Tibial nerve (tissue), 4 donors: ENCODE data around the gene MRGPRD. TPM values are rescaled to one million over a fixed set of nuclear protein-coding genes. Genes with fewer than 3 reads are reported as not detected.

ENCODE experiments used
- DNase-seq, 2 donors: peaks; one replicate each; pipeline ENCODE4 v3.0.0-alpha.2; 2019; ENCODE audit warnings: low spot score in 2 of 2
- H3K27ac ChIP-seq, 4 donors: fragments of 200-600 bp; sonication (generic) in 3 of 4; one replicate each; pipeline ENCODE4 v1.5.1; 2017 to 2019; ENCODE audit warnings: mild to moderate bottlenecking in 1 of 4
- H3K27me3 ChIP-seq, 2 donors: fragments of 200-600 bp; sonication (generic) in 1 of 2; one replicate each; pipeline versions ENCODE4 v1.5.1 to v1.6.0; 2017 to 2019
- H3K36me3 ChIP-seq, 3 donors: fragments of 200-600 bp; sonication (generic); one replicate each; pipeline ENCODE4 v1.5.1; 2018 to 2019
- H3K4me1 ChIP-seq, 4 donors: fragments of 200-600 bp; sonication (generic) in 3 of 4; one replicate each; pipeline ENCODE4 v1.5.1; 2017 to 2019
- H3K4me3 ChIP-seq, 4 donors: fragments of 200-600 bp; sonication (generic) in 3 of 4; one replicate each; pipeline ENCODE4 v1.5.1; 2017 to 2019; ENCODE audit warnings: mild to moderate bottlenecking in 1 of 4, moderate library complexity in 1 of 4
- H3K9me3 ChIP-seq, 4 donors: fragments of 200-600 bp; sonication (generic) in 3 of 4; one replicate each; pipeline ENCODE4 v1.5.1; 2017 to 2019
- EP300 ChIP-seq, 2 donors: sonication (generic); formaldehyde crosslinking; IDR thresholded peaks; one replicate each; pipeline ENCODE4 v1.6.1; 2017; ENCODE audit warnings: antibody characterized with exemption in 2 of 2, mild to moderate bottlenecking in 1 of 2
- POLR2A ChIP-seq, 2 donors: fragments of 450-650 bp; IDR thresholded peaks; one replicate each; pipeline ENCODE4 v1.6.1; 2017; ENCODE audit warnings: antibody characterized with exemption in 2 of 2, mild to moderate bottlenecking in 2 of 2, moderate library complexity in 2 of 2
- WGBS, 2 donors: methylation state at CpG; one replicate each; pipeline ENCODE4 v1.1.5; 2018; 5-methylcytosine and 5-hydroxymethylcytosine counted together
- total RNA-seq, 4 donors: library from RNA; depleted of rRNA; stranded (reverse); fragments of >200 nt; gene quantifications; one replicate each; pipeline ENCODE4 v1.1.0, GENCODE V29; 2016
- TF ChIP-seq, protein P1 (sequence below), 5 experiments: fragments of 200-600 bp in 3 of 5; fragments of 450-650 bp in 2 of 5; sonication (generic) in 3 of 5; IDR thresholded peaks; one replicate each; pipeline ENCODE4 v1.5.1; 2016 to 2019; ENCODE audit warnings: antibody characterized with exemption in 5 of 5, mild to moderate bottlenecking in 3 of 5, moderate library complexity in 2 of 5

MRGPRD gene
- total RNA-seq, 4 donors from 2014 or later = not detected

DNA sequence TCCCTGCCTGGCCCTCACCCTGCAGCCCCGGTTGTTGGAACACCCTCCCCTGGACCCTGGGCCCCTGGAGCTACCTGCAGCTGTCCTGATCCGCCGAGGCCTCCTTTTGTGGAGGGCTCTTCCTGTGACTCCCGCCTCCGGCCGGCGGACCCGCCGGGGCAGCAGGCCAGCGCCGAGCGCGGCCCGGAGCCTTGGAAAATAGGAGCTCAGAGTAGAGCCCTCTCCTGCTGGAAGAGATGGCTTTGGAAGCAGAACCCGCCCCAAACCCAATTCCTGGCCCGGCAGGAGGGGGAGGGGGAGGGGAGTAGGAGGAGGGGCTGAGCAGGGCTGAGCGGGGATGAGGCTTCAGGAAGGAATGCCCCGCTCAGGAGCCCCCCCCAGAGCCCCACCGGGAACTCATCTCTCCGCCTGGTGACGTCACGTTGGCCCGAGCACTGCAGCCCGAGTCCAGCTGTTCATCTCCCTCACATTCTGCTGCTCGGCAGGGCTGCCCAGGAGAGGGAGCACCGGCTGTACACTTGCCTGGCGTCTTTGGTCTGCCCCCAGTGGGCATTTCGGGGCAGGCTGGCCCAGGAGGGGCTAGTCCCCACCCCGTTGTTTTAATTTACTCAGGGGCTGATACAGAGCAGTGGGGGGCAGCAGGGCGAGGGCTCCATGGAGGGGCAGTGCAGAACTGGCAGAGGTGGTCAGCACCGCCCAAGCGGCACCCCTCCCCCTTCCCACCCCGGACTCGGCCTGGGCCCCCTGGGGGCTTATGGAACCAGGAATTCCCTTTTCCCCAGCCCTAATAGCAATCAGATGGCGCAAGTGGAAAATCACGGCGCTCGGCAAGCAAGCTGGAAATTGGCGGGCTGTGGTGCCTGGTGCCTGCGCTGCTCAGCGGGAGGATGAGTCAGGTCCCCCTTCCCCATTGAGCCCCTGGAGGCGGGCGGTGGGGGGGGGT, 32.5 kb upstream of the MRGPRD start, which contains the start of gene MRGPRF:
Gene MRGPRF, minus strand, starts transcription at position 238 of the 943 bp plus-strand sequence. CDS start 3,345 bp downstream, outside the sequence.
- peak in 1 of 2 donors; percentile 46 for TF ChIP-seq POLR2A (IDR thresholded peaks at IDR 0.05)
- TF ChIP-seq EP300 (IDR thresholded peaks at IDR 0.05) = peak in 1 of 2 donors; percentile 61
- TF ChIP-seq, protein P1, sequence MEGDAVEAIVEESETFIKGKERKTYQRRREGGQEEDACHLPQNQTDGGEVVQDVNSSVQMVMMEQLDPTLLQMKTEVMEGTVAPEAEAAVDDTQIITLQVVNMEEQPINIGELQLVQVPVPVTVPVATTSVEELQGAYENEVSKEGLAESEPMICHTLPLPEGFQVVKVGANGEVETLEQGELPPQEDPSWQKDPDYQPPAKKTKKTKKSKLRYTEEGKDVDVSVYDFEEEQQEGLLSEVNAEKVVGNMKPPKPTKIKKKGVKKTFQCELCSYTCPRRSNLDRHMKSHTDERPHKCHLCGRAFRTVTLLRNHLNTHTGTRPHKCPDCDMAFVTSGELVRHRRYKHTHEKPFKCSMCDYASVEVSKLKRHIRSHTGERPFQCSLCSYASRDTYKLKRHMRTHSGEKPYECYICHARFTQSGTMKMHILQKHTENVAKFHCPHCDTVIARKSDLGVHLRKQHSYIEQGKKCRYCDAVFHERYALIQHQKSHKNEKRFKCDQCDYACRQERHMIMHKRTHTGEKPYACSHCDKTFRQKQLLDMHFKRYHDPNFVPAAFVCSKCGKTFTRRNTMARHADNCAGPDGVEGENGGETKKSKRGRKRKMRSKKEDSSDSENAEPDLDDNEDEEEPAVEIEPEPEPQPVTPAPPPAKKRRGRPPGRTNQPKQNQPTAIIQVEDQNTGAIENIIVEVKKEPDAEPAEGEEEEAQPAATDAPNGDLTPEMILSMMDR (IDR thresholded peaks at IDR 0.05) = peak; percentile 16 to 85 (median 42)
- 8 to 9% methylated on average over 27 to 36 of the region's 43 CpGs for WGBS, 2 donors
- no peaks in the 10 kb centered on the region for H3K27me3 ChIP-seq
- peak within 1 kb of the TSS; percentile 33 to 60 (median 40) for H3K4me3 ChIP-seq
- H3K27ac ChIP-seq = peak within 1 kb of the TSS; percentile 60 to 95 (median 84)
- DNase-seq = peak; percentile 92 to 93
- H3K36me3 ChIP-seq = no peaks in the 10 kb centered on the region
- H3K4me1 ChIP-seq = peaks cover 0 to 65% (median 39%) of the 10 kb centered on the region in 4 donors
- H3K9me3 ChIP-seq = no peaks in the 10 kb centered on the region

DNA sequence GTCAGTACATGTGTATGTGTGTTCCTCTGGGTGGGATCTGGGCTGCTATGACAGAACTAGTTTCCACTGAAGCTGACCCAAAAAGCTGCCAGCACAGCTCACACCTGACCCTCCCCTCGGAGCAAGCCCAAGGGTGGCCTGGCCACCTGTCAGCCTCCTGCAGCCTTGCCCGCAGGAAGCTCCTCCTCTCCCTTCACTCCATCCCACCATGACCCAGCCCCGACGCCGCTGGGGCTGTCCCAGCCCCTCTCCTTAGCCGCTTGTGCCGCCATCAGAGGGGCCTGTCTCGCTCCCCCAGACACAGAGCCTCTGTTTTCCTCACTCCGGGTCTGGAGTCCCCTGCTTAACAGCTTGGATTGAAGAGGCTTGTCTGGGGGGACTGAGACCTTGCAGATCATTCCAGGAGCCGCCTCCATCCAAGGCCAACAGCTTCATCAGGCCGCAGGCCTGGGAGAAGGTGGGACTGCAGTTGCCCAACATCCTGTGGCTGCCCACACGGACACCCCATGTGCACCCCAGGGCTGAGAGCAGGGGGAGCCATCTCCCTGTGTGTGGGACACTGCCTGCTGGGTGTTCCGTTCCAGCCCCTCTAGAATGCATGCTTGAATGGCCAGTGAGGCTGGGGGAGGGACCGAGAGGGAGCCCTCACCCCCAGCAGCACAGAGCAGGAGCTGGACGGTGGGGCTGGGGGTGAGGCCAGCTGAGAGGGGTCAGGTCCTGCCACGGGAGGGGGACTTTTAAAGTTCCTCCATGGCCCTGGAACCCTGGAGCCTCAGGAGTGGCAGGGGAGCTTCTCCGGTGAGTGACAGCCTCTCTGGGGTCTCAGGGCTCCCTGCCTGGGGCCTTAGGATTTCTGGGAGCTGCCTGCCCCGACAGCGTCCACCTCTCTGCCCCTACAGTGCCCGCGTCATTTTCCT, 31.6 kb upstream of the MRGPRD start:
- 45 to 49% methylated on average over 16 to 20 of the region's 21 CpGs for WGBS, 2 donors
- H3K27ac ChIP-seq = peak overlapping the region; percentile 60 to 95 (median 84)
- no peak for DNase-seq

DNA sequence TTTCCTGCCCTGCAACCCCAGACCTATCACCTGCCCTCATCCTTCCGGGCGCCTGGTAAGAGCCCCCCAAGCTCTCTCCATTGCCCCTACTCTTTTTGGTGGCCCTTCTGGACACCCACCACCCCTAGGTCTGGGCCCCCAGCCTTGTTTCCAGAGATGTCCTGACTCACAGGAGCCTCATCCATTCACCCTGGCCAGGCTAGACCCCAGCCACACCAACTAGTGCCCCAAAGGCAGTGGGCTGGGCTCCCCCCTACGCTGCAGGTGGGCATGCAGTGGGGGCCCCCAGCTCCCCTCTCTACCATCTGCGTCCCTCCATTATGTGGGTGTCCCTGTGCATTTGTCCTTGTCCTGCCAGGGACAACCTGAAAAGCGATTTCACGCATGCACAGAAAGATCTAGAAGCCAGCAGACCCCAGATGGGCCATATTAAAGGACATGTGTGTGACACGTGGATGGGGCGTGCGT, 30.9 kb upstream of the MRGPRD start:
- no peak for DNase-seq
- H3K27me3 ChIP-seq = no peaks in the 10 kb centered on the region
- WGBS, 2 donors = 63 to 66% methylated on average over 7 to 9 of the region's 9 CpGs
- no peak for TF ChIP-seq EP300 (IDR thresholded peaks at IDR 0.05)
- TF ChIP-seq, protein P1 (IDR thresholded peaks at IDR 0.05) = no peak
- no peak for TF ChIP-seq POLR2A (IDR thresholded peaks at IDR 0.05)
- no peaks in the 10 kb centered on the region for H3K9me3 ChIP-seq
- peak overlapping the region; percentile 33 to 60 (median 40) for H3K4me3 ChIP-seq
- H3K36me3 ChIP-seq = no peaks in the 10 kb centered on the region
- peak overlapping the region; percentile 60 to 95 (median 84) for H3K27ac ChIP-seq
- peaks cover 0 to 82% (median 51%) of the 10 kb centered on the region in 4 donors for H3K4me1 ChIP-seq

More for the DNA sequence above, 31.6 kb upstream of the MRGPRD start:
- no peaks in the 10 kb centered on the region for H3K36me3 ChIP-seq
- H3K4me1 ChIP-seq = peaks cover 0 to 75% (median 47%) of the 10 kb centered on the region in 4 donors
- H3K27me3 ChIP-seq = no peaks in the 10 kb centered on the region
- H3K4me3 ChIP-seq = peak overlapping the region; percentile 33 to 60 (median 40)
- TF ChIP-seq, protein P1 (IDR thresholded peaks at IDR 0.05) = no peak
- TF ChIP-seq POLR2A (IDR thresholded peaks at IDR 0.05) (no peak), EP300 (IDR thresholded peaks at IDR 0.05) (no peak)
- no peaks in the 10 kb centered on the region for H3K9me3 ChIP-seq

DNA sequence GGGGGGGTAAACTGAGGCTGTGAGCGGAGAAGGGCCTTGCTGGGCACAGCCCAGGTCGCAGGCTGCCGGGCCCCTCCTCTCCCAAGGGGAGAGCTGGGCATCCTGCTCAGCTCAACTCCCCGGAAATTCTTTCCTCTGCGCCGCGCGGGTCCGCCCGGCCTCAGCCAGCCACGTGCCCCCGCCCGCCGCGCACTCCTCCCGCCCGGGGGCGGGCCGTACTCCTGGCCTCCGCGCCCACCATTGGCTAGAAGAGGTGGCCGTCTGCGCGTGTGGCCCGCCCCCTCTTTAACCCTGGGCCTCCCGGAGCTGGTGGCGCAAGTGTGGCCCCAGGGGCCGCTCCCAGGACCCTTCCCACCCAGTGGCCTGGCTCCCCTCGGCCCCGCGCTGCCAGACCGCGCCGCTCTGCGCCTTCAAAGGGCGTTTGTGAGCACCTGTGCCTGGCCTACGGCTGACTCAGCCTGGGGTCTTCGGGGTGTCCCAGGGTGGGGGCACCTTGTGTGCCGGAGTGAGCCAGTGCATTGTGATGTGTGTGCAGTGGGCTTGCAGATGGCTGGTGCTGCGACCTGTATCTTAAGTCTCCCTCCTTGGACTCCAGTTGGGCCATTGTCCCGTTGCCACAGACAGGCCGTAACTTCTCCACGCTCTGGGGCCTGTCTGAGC, 30.3 kb upstream of the MRGPRD start:
- H3K4me3 ChIP-seq = peak overlapping the region; percentile 33 to 60 (median 40)
- H3K4me1 ChIP-seq = peaks cover 0 to 82% (median 53%) of the 10 kb centered on the region in 4 donors
- peak overlapping the region; percentile 71 to 95 (median 84) for H3K27ac ChIP-seq
- WGBS, 2 donors = 16 to 17% methylated on average over 21 of the region's 43 CpGs
- TF ChIP-seq EP300 (IDR thresholded peaks at IDR 0.05) = peak in 1 of 2 donors; percentile 43
- TF ChIP-seq, protein P1 (IDR thresholded peaks at IDR 0.05) = peak in 1 of 5 experiments; percentile 12
- peak; percentile 56 to 65 for TF ChIP-seq POLR2A (IDR thresholded peaks at IDR 0.05)
- H3K36me3 ChIP-seq = peaks cover 0 to 4% (median 0%) of the 10 kb centered on the region in 3 donors
- no peaks in the 10 kb centered on the region for H3K27me3 ChIP-seq
- no peaks in the 10 kb centered on the region for H3K9me3 ChIP-seq
- DNase-seq = peak; percentile 69 to 72
